Hematopoietic multipotent progenitor cell treated with erythropoietin and hydrocortisone succinate and interleukin-3 and kit ligand, for 15 days (in vitro differentiated cells): ENCODE measurements around the gene SLU7.

Experiments
- DNase-seq: peaks from one replicate; pipeline ENCODE4 v3.0.0-alpha.2; 2015; ENCODE audit warnings: low spot score

Gene SLU7

DNA sequence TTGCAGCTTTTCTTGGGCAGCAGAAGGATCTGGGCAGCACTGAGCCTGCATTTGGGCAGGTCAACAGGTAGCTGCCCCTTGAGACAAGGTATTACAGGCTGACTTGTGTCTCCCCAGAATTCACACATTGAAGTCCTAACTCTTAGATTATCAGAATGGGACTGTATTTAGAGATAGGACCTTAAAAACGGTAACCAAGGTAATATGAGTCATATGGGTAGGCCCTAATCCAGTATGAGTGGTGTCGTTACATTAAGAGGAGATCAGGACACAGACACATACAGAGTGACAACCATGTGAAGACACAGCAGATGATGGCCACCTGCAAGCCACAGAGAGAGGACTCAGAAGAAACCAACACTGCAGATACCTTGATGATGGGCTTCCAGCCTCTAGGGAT lies 51.6 kb downstream of the SLU7 start:
- no peak for DNase-seq

- DNase-seq: no peak
Observed at GRCh38 chr5:160366230-160366629, 52.7 kb downstream of the SLU7 start.

DNA sequence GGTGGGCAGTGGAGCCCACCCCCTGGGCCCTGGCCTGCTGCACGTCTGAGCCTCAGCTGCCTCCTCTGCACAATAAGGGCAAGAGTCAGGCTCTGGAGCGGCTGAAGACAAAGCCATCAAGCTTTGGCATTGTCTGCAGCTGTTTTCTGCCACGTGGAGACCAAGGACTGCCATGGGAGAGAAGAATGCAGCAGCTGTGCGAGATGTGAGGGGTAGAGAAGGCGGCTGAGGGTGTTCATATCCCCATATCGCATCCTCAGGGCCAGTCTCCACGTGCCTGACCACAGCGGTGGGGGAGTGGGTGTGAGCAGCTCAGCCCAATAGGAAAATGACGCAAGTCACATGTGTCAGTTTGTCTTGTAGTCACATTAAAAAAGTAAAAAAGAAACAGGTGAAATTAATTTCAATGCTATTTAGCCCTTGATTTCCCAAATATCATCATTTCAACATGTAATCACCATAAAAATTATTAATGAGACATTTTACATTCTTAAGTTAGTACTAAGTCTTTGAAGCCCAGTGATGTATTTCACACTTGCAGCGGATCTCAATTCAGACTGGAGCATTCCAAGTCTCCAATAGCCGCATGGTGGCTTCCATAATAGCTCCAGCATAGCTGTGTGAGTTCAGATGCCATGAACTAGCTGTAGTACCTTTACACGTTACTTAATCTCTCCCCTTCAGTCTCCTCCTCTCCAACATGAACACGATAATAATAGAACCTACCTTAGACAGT lies 55.1 kb downstream of the SLU7 start:
- DNase-seq: no peak

- no peak for DNase-seq
Observed at GRCh38 chr5:160363211-160363610, 55.7 kb downstream of the SLU7 start.

GRCh38 chr5:160361624-160362228 lies 57.2 kb downstream of the SLU7 start:
- DNase-seq: no peak

DNA sequence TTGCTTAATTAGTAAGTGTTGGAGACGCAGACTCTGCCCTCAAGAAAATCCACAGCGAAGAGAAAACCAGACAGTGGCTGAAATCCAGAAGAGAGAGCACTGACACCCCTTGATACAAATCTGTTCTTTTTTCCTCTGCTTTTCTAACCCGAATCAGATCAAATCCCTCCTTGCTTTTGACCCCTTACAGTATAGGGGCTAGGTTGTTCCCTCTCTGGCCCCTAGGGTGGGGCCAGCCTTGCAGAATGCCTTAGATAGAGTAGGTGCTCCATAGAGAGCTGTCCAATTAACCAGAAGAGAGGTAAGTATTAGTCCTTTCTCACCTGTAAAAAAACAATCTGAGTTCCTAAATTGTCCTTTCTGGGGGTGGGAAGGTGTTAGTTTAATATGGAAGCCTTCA lies 58.6 kb downstream of the SLU7 start:
- no peak for DNase-seq

- no peak for DNase-seq
Observed at GRCh38 chr5:160359816-160360215, 59.1 kb downstream of the SLU7 start.

DNA sequence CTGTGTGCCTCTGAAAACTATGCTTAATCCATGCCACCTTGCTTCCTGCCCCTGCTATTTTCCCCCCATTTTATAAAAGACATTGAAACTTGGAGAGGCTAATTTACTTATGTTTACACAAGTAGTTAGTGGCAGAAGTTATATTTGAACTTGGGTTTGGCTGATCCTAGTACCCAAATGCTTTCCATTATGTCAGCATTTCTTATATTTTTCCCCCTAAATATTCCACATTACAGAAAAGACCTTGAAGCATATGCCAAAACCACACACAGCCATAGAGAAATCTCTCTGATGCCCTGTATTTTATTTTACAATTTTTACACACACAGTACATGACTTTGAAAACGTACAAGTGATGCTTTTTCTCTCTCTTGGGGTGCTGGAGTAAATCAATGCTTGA lies 59.6 kb downstream of the SLU7 start:
- DNase-seq: no peak

GRCh38 chr5:160357861-160358411 lies 60.9 kb downstream of the SLU7 start:
- DNase-seq: no peak

GRCh38 chr5:160357394-160357793 lies 61.5 kb downstream of the SLU7 start:
- no peak for DNase-seq

DNA sequence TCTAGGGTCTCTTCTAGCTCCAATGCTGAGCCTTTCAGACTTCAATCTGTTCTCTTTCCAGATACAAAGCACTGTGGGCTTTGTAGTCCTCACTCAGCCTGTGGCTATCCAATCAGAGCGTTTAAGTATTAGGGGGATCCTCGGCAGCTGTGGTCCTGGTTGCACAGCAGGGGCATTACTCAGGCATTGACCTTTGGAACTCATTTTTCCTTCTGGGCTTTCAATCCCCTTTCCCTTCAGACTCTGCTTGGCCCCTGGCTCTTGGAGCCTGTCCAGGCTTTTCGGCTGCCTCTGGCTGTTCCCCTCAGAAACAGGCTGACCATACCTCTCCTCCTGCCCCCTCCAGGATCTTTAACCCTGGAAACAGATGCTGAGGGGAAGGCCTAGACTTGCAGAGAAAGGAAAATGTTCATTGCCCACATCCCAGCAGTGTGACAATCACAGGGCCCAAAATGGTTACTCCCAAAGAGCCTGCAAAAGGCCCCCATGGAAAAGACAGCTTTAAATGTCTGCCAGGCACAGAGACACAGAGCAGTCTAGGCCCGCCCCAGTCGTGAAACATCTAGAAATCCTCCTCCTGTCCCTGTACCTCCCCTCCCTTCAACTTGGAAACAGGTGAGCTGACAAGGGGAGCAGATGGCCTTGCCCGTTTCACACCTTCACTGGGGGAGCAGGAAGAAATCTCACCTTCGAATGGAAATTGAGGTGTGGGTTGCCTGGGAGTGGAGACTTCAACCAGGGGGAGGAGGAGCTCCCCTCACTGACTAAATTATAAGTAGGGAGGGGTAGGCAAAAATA lies 62.1 kb downstream of the SLU7 start:
- DNase-seq: no peak

DNA sequence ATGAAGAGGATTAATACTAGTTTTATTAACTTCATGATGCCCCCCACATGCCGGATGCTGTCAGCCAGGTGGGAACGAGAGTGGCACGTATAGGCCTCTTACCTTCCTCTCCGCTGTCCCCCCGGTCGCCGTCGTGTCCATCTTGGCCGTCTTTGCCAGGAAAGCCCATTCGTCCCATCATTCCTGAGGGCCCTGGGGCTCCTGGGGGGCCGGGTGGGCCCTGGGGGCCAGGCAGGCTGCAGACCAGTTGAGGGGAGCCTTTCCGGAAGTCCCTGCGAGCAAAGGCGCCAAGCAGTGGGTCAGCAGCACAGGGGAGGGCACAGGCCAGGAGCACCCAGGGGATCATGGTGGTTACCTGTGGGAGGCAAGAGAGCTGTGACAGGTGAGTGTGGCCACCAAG lies 64.2 kb downstream of the SLU7 start:
- DNase-seq: no peak

- no peak for DNase-seq
Observed at GRCh38 chr5:160353379-160353778, 65.5 kb downstream of the SLU7 start.

GRCh38 chr5:160352308-160352707 lies 66.6 kb downstream of the SLU7 start:
- no peak for DNase-seq
